ELR (cell line): ENCODE data around the gene TARS1.

Experiments
- DNase-seq: peaks from one replicate; pipeline ENCODE4 v3.0.0-alpha.2; 2015; ENCODE audit warnings: low read depth

The TARS1 gene

DNA sequence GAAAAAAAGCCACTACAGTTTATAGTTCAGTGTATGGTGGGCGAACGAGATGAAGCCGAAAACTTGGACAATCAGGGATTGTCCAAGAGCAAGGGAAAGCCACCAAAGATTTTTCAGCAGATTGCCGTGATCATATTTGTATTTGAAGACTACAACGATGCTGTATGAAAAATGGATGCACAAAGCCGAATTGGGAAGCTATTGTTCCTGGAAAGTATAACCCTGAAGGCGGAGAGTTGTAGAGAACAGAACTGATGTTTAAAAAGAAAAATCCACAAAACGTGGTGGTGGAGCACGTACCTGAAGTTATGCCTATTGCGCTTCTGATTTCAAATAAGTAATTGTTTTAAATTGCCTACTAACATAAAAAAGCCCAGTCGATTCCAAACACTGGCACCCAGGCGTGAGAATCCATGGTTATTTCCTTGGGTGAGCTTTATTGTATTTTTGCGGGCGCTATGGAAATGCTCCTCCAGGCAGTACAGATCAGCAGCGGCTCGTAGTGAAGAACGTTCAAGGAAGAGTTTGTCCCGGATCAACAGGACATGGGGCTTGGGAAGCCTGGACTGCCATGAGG lies 772 bp upstream of the TARS1 start:
- no peak for DNase-seq

DNA sequence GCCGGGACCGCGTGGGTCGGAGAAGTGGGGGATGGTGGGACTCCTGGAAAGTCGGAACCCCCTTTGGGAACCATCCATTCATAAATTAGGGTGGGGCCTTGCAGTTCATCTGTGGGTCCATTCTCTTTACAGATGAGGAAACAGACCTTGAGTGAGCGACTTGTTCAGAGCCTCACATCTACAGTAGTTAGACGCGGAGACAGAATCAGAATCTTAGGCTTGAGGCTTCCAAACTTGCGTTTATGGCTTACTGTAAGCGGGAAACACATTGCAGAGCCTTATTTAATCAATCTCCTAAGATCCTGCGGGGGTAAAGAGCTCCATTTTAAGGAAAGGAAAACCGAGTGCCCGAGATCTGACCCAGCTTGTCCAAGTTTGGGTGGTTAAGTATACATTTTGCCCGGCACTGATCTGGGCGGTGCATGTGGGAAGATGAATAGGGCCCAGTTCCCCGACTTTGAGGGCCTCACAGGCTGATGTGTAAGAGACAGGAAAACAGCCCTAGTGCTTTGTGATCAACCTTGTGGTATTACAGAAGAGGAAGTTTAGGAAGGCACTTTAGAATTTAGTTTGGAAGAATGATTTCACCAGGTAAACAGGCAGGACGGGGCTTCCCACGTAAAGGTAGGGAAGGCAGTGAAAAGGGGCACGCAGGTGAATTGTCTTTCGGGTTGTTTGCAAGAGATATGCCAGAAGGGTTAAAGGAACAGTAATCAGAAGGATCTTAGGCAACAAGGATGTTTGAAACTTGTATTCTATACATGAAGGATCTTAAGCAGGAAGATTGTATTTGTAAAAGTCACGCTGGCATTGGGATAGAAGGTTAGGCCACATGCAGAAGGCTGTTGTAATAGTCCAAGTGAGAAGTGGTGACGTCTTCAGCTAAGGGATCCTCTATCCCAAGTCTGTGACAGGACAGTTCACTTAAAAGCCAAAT lies 744 bp downstream of the TARS1 start:
- DNase-seq: peak; percentile 88

DNA sequence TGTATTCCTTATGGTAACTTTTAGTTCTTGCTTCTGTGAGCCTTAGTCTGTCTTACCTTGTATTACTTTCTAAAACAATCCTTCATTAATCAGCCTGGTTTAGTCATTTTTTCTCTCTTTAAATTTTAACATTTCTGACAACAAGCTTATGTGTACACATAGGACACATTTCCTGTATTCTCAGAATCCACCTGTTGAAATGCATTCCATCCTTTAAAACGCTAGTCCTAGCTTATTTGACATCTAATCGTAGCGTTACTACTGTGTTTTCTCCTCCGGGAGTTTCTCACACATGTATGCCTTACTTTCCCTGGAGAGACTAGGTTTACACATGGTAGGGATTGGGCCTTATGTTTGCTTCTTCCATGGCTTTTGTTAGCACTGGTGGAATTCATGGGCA lies 3.8 kb downstream of the TARS1 start:
- no peak for DNase-seq

DNA sequence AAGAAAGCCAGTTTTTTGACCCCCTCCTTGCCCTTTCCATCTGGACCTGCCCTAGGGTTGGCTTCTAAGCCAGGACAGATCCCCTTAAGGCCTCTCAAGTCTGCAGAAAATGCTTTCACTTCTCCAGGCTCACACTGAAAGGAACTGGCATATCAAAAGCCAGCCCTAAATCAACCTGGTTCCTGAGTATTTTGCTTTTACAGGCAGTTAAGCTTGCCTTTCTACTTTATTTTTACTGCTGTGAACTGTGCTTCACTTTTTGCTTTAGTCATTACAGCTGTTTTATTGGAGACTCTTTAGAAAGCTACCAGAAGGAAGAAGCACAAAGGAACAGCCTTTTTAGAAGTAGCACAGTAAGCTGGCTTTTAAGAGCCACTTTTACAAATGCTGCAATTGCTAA lies 5.0 kb downstream of the TARS1 start:
- DNase-seq: no peak

DNA sequence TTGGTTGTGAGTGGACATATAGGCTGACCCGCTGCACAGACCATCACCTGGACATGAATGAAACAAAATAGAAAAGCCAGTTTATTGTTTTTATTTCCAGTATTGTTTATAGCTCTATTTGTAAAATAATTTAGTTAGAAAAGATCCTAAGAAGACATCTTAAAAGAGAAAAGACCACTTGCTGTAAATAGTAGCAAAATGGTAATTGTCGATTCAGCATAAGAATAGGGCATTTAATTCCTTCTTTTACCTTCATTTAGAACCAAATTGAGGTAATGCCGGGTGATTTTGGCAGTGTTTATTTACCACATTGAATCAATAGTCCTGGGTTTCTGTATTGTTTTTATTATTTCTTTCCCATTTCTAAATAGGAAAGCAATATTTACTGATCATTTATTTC lies 7.4 kb downstream of the TARS1 start:
- no peak for DNase-seq

DNA sequence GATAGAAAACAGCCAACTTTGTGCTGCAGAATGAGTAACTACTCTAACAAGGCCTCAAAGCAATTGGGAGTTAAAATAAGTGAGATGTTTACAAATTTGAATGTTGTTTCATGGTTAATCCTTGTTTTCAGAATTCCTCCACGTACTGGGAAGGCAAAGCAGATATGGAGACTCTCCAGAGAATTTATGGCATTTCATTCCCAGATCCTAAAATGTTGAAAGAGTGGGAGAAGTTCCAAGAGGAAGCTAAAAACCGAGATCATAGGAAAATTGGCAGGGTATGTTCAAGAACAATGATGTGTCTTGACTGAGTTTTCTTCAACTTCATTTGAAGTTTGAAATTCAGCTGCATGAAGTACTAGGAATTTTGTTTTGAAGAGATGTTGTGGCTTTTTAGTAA lies 16.4 kb downstream of the TARS1 start:
- no peak for DNase-seq

- no peak for DNase-seq
Measured at GRCh38 chr5:33457817-33458216, 17.1 kb downstream of the TARS1 start.

DNA sequence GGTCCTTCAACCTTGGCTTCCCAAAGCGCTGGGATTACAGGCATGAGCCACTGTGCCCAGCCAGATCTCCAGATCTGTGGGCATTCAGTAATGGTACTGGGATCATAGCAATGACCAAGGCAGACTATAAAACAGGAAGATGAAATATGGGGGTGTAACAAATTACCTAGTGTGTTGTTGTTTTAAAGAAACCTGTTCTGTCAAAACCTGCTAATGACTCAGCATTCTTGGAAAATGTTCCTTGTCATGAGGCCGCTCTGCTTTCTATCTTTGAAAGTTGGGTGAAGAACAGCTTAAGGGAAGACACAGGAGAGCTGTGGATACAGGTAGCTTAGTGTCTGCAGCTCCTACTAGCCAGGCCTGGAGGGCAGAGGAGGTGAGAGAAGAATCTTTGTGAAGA lies 19.4 kb downstream of the TARS1 start:
- no peak for DNase-seq

- no peak for DNase-seq
Measured at GRCh38 chr5:33462456-33462855, 21.7 kb downstream of the TARS1 start.

DNA sequence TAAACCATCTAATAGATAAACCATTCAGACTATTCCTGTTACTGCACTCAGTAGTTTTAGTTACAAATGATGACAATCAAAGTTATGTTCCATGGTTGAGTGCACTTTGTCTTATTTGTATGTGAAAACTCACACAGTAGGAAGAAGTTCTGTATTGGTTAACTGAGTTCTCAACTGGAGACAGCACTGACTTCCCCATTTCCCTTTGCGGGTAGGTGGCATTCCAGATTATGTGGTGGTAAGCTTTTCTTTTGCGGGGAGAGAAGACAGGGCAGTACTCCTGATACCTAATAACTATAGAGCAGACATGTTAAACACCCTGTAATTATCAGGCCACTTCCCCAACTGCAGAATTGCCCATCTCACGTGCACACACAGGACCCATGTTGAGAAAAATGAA lies 24.4 kb downstream of the TARS1 start:
- no peak for DNase-seq

GRCh38 chr5:33468775-33469435 lies 28.1 kb downstream of the TARS1 start:
- peak; percentile 31 for DNase-seq

DNA sequence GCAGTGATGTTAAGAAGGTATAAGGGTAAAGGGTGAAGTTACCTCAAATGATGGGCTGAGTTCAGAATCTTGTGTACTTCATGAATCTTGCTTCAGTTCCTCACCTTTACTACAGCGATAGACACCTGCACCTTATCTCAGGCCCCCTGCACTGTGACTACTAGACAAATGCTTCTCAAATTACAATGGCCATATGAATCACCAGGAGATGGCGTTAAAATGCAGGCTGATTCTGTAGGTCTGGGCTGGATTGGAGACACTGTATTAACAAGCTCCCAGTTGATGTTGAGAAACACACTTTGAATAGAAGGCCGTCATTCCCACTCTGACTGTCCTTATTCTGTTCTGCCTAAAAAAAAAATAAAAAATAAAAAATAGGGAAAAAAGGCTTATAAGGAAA lies 29.8 kb downstream of the TARS1 start:
- no peak for DNase-seq

DNA sequence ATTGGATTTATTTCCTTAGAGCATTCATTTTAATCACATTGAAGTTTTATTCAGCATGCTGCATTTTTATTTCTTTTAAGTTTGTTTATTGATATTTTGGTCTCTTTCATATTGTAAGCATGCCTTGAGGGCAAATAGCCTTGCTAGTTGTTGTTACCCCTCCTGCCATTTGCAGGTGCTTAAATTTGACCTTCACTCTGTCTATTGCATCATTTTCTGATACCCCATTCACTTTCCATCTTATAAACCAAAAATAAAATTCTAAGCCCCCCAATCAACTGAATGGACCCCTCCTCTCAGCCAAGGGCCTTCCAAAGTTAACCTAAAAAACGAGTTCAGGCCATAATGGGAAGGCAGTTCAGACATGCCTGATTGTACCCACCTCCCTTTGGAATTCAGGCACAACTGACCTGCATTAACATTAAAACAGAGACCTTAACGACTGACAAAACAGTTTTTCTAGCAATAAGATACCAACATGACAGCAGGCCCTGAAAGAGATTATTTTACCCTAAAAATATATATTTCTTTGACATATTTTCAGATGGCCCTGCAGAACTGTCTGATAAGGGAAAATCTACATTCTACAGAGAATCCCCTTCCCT lies 32.1 kb downstream of the TARS1 start:
- no peak for DNase-seq

- DNase-seq: no peak
Measured at GRCh38 chr5:33474004-33474403, 33.2 kb downstream of the TARS1 start.

- no peak for DNase-seq
Measured at GRCh38 chr5:33474931-33475499, 34.2 kb downstream of the TARS1 start.

DNA sequence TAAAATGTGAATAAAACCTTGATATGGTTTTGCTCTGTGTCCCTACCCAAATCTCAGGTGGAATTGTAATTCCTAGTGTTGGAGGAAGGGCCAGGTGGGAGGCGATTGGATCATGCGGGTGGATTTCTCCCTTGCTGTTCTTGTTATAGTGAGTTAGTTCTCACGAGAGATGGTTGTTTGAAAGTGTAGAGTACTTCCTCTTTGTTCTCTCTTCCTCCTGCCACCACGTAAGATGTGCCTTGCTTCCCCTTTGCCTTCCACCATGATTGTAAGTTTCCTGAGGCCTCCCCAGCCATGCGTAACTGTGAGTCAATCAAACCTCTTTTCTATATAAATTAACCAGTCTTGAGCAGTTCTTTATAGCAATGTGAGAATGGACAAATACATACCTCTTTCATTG lies 34.9 kb downstream of the TARS1 start:
- DNase-seq: no peak

DNA sequence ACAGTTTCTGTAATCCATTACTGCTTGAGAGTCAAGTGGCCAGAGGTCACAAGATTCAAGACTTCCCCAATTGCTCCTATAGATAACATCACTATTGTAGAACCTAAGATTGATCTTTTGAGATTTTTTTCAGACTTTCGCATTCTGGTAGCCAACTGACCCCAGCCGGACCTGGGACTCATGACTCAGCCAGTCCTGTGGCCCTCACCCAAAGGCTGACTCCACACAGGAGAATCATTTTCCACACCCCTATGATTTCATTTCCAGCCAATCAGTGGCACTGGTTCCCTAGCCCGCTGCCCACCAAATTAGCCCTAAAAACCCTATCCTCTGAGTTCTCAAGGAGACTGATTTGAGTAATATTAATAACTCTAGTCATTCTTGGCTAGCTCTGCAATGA lies 36.2 kb downstream of the TARS1 start:
- peak; percentile 17 for DNase-seq

DNA sequence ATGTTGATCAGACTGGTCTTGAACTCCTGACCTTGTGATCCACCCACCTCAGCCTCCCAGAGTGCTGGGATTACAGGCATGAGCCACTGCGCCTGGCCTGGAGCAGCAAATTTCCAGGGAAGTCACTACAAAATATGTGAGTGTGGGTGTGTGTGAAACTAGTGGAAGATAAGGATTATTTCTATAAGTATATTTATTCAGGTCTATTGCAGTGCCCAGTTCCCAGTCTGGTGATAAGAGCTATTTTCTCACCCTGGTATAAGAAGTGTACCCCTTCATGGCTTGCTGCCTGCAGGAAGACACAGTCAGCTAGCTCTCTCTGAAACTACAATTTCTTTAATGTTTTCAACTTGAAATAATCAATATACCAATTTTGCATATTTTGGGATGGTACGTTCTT lies 37.1 kb downstream of the TARS1 start:
- DNase-seq: no peak

DNA sequence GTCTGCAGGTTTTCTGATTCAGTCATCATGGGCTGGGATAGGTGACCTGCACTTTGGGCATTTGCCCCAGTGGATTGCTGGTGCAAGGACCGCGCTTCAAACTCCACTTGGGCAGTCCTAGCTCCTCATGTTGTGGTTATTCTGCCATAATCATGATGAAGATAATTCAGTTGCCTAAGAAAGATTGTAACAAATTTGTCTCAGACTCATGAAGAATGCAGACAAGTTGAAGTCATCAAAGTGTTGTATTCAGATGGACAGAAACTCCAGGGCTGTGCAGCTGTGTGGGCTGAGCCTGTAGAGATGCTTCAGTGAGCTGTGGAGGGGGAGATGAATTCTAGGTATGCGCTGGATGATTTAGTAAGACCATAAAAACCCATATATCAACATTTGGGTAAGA lies 38.5 kb downstream of the TARS1 start:
- peak; percentile 46 for DNase-seq

DNA sequence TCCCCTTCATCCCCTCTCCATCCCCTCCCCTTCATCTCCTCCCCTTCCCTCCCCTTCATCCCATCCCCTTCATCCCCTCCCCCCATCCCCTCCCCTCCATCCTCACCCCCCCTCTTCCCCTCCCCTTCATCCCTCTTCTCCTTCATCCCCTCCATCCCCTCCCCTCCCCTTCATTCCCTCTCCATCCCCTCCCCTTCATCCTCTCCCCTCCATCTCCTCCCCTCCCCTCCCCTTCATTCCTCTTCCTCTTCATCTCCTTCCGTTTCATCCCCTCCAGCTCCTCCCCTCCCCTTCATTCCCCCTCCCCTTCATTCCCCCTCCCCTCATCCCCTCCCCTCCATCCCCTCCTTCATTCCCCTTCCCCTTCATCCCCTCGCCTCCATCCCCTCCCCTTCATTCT lies 40.1 kb downstream of the TARS1 start:
- DNase-seq: no peak

GRCh38 chr5:33482335-33482734 lies 41.6 kb downstream of the TARS1 start:
- DNase-seq: no peak

DNA sequence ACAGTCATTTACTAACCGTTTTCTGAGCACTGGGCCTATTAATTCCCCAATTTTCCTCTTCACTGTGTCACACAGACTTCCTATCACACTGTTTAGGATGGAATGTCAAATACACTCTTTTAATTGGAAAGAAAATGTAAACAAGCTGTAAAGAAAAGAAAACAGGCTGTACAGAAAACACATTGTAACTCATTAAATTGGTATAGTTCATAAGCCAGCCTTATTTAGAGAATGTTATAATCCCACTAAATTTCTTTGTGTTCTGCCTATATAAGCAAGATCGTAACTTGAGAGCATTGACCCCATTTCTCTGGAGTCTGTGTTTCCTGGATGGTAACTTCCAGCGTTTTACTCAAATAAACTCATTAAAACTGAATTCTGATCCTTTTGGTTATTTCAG lies 46.5 kb downstream of the TARS1 start:
- no peak for DNase-seq
